HG03354 (cell line): ENCODE measurements around the gene PRR19.
"Not testable (repeated sequence)": the region's sequence is repeated elsewhere in the genome, so short reads cannot be mapped to it uniquely, and the experiment has no call there.

Source experiments
- ATAC-seq: cut with Tn5 transposase; IDR thresholded peaks from one replicate; pipeline ENCODE4 v1.9.1; 2021; ENCODE audit warnings: mild to moderate bottlenecking; ENCODE audit not compliant: unreplicated experiment, poor library complexity, severe bottlenecking

PRR19 gene, protein sequence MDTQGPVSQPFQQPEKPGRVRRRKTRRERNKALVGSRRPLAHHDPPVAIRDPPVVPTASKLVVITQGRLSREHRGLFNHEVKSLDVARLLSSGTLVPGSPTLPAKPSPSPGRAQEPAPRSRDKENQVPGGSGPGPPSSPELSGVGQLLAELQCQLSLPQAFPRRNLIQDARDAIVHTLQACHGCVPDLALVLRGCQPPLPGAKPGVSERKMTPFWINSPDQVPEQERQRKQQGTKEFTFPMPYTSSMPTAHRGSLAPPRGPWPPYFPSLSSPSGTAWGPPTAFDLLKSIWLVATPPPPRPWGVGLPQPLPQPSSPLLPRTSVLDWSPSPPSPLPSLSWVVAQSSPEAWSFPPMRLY

DNA sequence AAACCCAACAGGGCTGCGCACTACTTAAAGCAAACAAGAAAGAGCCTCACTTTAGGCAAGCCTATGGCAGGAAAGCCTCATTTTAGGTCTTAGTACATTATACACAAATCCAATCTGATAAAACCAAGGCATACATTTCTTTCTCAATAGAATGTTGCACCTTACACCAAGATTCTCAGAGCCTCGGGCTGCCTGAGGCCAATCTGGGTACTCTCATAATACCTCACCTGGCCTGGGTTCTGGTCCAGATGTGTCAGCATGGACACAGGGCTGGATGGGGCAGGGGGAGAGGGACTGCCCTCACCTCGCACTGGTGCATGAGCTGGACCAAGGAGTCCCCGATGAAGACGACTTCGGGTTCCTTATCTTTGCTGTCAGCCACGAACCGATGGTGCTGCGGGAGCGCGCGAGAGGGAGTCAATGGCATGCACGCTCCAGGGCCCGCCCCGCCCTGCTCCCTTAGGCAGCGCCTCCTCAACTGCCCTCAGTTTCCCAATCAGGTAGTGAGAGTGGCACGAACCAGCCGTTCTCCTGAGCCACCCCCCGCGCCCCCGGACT lies at the start of gene PRR19:
Gene PRR19, plus strand, starts transcription at position 487 of the 558 bp plus-strand sequence. CDS start 7,453 bp downstream, outside the sequence.
- peak; percentile 18 for ATAC-seq

DNA sequence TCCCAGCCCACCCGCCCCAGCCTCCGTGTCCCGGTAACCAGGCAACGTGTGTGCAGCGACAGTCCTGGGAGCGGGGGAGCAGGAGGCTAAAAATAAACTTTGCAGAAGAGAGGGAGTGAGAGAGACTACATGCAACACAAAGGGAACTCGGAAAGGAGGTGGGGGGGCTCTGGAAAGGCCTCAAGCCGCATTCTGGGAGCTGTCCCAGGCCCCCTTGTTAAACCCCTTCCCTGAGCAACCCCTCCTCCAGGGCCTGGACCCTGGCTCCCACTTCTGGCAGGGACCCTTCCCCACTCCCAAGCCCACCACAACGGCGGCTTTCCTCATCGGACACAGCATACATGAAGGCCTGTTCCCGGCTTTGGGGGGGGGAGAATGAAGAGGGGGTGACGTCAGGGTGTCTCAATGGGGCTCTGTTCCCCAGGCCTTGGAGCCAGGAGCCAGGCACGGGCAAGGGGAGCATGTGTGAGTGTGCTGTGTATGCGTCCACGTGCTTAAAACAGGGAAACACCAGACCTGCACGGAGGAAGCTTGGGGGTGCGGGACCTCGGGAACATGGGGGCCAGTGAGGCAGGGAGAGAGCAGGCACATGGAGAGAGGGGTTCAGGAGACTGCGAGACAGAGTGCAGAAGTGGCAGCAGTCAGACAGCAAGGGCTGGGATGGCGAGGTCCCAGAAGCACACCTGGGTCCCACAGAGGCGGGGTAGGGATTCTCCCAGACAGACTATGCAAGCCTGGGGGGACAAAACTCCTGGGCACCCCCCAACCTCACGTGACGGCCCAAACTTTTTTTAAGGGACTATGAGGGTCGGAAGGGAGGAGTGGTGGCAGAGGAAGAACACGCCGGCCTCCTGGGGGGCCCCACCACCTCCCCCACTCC lies 49.3 kb upstream of the PRR19 start:
- no peak for ATAC-seq

DNA sequence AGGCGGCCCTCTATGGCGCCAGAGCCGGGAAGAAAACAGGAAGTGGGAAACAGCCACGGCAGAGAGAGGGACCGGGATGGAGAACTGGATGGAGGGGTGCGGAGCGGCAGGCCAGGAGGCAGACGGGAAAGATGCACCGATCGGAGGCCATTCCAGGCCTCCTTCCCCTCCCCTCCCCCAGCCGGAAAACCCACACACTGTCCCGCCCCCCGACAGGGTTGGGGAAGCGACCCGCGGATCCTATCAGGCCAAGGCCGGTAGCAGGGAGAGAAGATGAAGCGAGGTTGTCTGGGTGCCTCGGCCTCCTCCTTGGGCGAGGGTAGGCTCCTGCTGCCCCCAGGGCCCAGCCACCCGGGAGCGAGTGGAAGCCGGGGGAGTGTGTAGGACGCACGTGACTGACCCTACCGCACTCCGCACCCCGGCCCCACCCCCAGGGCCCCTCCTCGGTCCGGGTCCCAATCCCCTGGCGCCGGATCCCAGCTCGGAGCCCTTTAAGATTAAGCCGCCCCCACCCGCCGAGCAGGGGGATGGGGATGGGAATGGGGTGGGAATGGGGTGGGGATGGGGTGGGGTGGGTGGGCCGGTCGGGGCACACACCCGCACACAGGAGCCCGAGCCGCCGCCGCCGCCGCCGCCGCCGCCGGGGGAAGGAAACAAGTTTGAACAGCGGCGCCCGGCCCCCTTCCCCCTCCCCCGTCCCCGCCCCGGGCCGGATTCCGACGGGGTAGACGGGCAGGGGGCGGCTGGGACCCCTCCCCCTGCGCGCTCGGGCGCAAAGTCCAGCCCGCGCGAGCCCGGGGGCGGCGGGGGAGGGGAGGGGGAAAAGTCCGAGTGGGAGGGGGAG lies 48.5 kb upstream of the PRR19 start:
- ATAC-seq: no peak

DNA sequence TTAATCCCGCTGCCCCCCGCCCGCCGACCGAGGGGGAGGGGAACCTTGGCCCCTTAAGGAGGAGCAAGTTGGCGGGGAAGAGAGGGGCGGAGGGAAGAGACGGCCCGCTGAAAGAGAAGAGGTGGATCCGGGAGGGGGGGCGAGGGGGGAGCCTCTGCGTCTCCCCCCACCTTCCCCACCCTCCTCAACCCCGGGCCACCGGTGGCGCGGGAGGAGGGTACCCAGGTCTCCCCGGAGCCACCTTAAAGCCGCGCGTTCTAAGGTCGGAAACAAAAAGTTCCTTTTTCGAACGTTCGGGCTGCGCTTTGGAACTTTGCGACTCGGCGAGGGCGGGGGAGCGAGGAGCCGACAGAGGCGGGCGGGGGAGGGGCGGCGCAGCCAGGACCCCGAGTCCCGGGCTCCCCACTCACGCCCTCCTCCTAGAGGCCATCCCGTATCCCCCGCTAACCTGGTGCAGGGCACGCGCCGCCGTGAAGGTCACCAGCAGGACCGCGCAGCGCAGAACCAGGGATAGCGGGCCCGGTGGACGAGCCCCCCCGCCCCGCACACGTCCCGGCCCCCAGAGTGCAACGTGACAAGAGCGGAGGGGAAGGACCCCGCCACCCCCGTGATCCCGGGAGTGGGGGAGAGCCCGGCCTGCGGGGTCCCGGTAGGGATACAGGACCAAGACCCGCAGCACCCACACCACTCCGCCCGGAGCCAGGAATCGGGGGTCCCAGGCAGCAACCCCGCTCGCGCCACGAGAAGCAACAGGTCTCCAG lies 47.7 kb upstream of the PRR19 start:
- ATAC-seq: no peak

DNA sequence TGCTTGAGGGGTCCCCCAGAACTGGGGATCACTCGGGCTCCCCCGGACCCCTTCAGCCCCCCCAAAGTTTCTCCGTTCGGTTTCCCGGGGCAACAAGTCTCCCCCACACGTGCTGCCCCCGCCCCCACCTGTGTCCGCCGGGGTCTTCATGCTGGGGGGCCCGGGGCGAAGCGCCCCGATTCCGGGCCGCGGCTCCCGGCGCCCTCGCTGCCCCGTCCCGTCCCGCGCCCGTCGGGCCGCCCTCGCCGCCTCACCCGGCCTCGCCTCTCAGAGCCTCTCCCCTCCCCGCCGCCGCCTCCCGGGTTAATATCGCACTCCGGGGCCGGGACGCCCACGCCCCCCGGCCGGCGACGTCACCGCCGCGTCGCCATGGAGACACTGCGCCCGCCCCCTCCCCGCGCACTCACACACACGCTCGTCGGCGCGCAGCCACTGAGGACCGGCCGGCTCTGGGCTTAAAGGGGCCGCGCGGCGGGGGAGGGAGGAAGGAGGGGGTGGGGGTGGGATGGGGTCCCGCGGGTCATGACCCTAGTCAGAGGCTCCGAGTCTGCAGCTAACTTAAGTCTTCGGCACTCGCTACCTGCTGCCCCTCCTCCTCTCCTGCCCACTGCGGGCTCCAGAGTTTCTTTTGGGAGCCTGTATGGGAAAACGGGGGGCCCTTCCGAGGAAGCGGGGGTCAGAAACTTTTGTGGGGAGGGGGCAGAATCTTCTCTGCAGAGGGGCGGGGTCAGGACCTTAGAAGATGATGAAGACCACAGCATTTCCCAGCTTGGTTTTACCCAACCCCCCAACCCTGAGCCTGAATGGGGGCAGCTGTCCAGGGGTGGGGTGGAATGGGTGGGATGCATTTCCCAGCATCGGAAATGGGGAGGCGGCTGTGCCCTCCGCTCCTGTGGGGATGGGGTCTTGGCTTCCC lies 46.8 kb upstream of the PRR19 start, which contains the start of gene ERF:
Gene ERF, minus strand, starts transcription at position 279 of the 916 bp plus-strand sequence. Its CDS starts 129 bp downstream, at position 150.
- peak; percentile 71 for ATAC-seq

DNA sequence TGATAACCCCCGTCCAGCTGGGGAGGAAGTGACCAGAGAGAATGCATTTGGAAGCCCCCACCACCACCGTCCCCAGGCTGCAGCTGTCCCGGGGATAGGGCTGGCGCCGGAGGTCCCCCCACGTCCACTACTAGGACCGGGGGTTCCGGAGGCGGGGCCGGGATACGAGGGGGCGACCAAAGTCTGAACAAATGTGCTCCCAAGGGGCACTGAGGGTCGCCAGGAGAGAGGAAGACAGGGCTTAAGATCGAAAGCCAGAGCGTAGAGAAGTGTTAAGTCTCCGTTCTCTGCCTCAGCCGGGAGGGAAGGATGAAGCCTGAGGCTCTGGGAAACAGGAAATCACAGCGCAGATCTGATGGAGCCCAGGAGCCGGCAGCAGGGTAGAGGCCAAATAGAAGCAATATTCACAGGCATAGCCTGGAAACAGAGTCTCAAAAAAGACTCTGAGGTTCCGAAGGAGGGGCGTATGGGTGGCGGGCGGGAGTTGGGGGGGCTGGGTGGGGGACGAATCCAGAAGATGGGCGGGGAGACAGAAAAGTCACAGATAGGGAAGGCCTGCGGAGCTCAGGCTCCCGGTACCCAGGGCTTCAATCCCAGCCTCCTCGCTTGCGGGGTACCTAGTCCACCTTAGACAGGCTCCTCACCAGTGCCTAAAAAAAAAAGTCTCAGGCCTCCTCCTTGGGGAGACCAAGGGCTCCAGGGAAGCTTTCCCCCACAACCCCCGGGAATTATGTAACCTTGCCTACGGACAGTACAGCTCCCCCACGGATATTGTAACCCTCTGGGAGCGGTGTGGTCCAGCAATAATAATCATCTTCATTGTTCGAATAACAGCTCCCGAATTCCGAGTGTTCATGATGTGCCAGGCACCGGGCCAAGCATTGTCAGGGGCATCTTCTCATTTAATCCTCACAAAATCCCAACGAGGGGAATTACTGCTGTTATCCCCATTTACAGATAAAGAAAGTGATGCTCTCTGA lies 45.9 kb upstream of the PRR19 start:
- ATAC-seq: no peak

DNA sequence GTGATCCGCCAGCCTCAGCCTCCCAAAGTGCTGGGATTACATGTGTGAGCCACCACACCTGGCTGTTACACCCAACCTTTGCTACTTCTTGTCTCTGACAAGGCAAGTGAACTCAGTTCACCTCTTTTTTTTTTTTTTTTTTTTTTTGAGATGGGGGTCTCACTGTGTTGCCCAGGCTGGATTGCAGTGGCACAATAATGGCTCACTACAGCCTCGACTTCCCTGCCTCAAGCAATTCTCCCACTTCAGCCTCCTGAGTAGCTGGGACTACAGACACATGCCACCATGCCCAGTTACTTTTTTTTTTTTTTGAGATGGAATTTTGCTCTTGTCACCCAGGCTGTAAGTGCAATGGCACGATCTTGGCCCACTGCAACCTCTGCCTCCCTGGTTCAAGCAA lies 44.1 kb upstream of the PRR19 start:
- ATAC-seq: not testable (repeated sequence)

DNA sequence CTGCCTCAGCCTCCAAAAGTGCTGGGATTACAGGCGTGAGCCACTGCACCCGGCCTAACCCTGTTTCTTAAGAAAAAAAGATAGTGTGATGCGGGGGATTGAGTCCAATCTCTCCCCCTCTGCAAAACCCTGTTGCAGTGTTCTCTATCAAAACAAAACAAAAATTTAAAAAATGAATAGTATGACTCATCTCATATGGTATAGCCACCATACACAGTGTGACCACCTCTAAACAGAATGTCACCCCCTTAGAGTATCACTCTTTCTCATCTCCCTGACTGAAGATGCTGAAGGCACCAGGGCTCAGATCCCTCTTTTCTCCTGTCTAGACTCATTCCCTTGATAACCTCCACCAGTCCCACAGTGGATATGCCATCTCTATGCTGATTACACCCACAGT lies 40.2 kb upstream of the PRR19 start:
- no peak for ATAC-seq

DNA sequence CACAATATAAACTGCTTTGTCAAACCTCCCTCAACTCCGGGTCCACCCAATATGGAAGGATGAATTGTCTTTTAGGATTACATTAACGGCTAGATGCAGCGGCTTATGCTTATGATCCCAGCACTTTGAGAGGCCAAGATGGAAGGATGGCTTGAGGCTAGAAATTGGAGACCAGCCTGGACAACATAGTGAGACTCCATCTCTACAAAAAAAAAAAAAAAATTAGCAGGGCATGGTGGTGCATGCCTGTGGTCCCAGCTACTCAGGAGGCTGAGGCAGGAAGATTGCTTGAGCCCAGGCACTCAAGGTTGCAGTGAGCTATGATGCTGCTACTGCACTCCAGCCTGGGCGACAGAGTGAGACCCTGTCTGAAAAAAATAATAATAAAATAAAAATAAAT lies 35.8 kb upstream of the PRR19 start:
- not testable (repeated sequence) for ATAC-seq

DNA sequence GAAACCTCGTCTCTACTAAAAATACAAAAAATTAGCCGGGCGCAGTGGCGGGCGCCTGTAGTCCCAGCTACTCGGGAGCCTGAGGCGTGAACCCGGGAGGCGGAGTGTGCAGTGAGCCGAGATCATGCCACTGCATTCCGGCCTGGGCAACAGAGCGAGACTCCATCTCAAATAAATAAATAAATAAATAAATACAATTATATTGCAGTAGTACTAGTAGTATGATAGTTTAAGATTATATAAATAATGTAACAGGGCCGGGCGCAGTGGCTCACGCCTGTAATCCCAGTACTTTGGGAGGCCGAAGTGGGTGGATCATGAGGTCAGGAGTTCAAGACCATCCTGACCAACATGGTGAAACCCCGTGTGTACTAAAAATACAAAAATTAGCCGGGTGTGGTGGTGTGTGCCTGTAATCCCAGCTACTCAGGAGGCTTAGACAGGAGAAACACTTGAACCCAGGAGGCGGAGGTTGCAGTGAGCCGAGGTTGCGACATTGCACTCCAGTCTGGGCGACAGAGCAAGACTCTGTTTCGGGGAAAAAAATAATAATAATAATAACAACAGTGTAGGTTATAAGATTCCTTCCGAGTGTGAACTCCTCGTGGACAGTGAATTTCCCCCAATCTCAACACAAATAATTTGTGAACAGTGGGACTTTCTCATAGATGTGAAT lies 34.9 kb upstream of the PRR19 start:
- ATAC-seq: not testable (repeated sequence)

DNA sequence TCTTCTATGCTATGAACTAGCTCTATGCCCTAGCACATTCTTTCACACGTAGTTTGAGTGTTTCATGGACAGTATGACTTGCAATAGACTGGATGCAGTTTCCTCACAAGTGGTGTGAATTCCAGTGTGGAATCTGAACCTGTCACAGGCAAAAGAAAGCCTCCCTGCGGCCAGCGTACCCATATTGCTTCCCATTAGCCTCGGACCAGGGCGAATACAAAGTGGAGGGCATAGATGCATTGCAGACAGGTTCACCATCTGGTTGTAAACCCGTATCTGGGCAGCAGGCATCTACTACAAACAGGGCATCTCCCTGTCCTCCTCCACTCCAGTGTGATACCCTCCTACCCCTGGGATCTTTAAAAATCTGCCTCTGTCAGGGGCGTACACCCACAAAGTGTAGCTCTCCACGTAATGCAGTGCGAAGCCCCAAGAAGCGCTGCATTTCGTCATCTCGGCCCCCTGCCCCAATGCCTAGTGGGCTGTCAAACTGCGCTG lies 34.2 kb upstream of the PRR19 start:
- no peak for ATAC-seq

DNA sequence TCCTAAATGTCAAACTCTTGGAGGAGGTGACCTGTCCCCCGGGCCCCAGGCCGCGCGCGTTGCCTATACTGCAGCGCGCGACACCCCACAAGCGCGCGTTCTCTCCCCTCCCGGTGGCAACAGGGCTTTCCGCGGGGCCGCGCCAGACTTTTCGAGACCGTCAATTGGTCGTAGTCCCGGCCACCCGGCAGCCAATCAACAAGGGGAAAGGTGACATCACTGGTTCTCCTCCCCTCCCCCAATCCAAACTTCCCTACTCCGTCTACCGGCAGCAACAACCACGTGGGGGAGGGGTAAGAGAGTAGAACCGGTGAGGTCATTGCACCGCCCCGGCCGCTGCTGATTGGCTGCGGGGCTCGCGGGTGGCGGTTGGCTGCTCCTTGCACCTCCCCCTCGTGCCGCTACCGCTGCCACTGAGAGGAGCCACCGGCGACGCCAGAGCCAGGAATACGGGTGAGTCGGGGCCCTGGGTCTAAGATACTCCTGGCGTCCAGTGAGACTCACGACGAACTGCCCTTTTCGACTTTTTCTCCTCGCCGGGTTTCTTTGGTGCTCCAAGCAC lies 33.7 kb upstream of the PRR19 start:
- ATAC-seq: peak; percentile 62

DNA sequence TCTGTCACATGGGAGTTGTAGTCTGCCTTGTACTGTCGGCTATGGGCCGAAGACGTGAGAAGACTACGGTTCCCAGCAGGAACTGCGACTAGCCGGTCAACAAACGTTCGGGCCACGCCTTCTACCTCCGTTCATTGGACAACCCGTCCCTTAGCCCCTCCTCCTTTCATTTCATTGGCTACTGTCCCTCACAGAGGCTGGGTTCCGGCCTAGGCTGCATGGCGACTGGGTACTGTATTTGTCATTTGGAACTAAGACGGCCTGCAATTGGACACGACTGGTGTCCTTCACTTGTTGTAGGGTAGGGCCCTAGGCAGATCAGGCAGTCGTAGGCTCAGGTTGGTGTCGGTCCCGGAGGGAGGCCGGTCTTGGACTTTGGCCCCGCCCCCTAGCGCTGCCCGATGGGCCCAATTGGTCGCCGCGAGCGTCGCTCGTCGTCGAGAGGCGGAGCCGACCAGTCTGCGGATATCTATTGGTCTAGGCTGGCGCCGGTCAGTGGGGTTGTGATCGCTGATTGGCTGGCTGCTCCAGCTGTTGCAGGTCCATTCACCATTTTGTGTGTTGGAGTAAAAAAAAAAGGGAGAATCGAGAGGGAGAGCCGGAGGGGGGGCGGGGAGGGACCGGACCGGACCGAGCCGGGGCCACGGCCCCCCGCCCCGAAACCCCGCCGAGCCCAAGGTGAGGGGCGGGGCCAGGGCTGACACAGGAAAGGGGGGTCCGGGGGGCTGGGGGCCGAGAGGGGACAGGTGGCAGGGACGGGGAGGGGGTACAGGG lies 33.0 kb upstream of the PRR19 start, which contains the start of gene CIC:
Gene CIC, plus strand, starts transcription at position 549 of the 774 bp plus-strand sequence. CDS start 2,532 bp downstream, outside the sequence.
- ATAC-seq: peak; percentile 77

DNA sequence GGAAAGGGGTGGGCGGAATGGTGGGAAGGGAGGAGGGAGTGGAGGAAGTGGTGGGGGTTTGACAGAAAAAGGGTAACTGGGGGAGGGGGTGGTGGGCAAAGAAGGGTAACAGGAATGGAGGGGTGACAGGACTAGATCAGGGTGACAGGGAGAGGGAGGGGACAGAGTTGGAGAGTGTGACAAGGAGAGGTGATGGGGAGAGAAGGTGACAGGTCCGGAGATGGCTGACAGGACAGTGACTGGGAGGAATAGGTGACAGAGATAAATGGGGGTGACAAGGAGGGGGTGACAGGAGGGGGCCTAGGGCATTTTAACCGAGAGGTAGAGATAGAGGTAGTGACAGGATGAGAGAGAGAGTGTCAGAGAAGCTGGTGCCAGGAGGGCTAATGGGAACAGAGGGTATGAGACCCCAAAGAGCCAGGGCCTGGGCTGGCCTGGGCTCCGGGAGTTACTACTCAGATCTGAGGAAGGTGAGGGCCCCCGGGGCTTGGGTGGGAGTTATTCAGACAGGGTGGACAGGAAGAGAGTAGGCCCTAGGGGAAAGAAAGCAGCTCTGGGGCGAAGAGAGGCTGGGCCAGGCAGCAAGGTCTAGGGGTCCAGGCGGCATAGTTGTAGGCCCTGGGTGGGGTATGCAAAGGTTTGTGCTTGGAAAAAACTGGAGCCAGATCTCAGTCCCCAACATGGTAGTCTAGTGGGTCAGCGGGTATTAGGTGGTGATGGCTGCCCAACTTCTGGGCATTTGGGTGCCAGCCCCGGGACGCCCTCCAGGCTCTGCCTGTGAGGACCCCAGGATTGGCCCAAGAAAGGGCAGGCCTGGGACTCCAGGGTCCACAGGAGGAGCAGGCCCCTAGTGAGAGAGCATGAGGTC lies 32.2 kb upstream of the PRR19 start:
- ATAC-seq: no peak
